Stimulated activated CD8-positive, alpha-beta memory T cell treated with anti-CD3 and anti-CD28 coated beads, Interleukin-7, amount 100 ng/mL, for 4 hours (primary cell): Measurements from ENCODE around the gene LAIR1.
"Not testable (repeated sequence)": the region's sequence is repeated elsewhere in the genome, so short reads cannot be mapped to it uniquely, and the experiment has no call there.

Experiments used
- DNase-seq, 2 donors: peaks; one replicate each; pipeline ENCODE4 v3.0.0-alpha.2; 2020; ENCODE audit warnings: low read depth in 2 of 2

Gene LAIR1

GRCh38 chr19:54376610-54377285, 12.0 kb upstream of the LAIR1 start:
- no peak for DNase-seq

GRCh38 chr19:54375181-54375938, 10.6 kb upstream of the LAIR1 start:
- not testable (repeated sequence) for DNase-seq

- no peak for DNase-seq
Measured at GRCh38 chr19:54373781-54374631, 9.3 kb upstream of the LAIR1 start.

- not testable (repeated sequence) for DNase-seq
Measured at GRCh38 chr19:54371453-54371852, 6.7 kb upstream of the LAIR1 start.

GRCh38 chr19:54370434-54370796, 5.7 kb upstream of the LAIR1 start:
- peak; percentile 30 to 36 for DNase-seq

GRCh38 chr19:54369688-54370433, 5.1 kb upstream of the LAIR1 start:
- not testable (repeated sequence) for DNase-seq

- no peak for DNase-seq
Measured at GRCh38 chr19:54369082-54369687, 4.5 kb upstream of the LAIR1 start.

GRCh38 chr19:54366811-54367210, 2.1 kb upstream of the LAIR1 start:
- DNase-seq, result no peak

- DNase-seq, result not testable (repeated sequence)
Measured at GRCh38 chr19:54365798-54366197, 1.1 kb upstream of the LAIR1 start.

- not testable (repeated sequence) for DNase-seq
Measured at GRCh38 chr19:54361680-54362422, 2.9 kb downstream of the LAIR1 start.

- peak; percentile 42 to 62 for DNase-seq
Measured at GRCh38 chr19:54359149-54359820, 5.4 kb downstream of the LAIR1 start.

- DNase-seq, result no peak
Measured at GRCh38 chr19:54357381-54357780, 7.3 kb downstream of the LAIR1 start.

- no peak for DNase-seq
Measured at GRCh38 chr19:54356444-54357056, 8.2 kb downstream of the LAIR1 start.

- DNase-seq, result no peak
Measured at GRCh38 chr19:54355675-54356074, 9.1 kb downstream of the LAIR1 start.

GRCh38 chr19:54354761-54355160, 10.0 kb downstream of the LAIR1 start:
- DNase-seq, result no peak

GRCh38 chr19:54352546-54352945, 12.2 kb downstream of the LAIR1 start:
- no peak for DNase-seq

- no peak for DNase-seq
Measured at GRCh38 chr19:54352041-54352440, 12.7 kb downstream of the LAIR1 start.

GRCh38 chr19:54351474-54351873, 13.3 kb downstream of the LAIR1 start:
- DNase-seq, result no peak

GRCh38 chr19:54345938-54346386, 18.8 kb downstream of the LAIR1 start:
- no peak for DNase-seq
